Kidney (tissue), 14 donors: ENCODE measurements around the gene SLC2A1. TPM values are rescaled to one million over a fixed set of nuclear protein-coding genes. Genes with fewer than 3 reads are reported as not detected.
"Not testable (repeated sequence)": the region's sequence is repeated elsewhere in the genome, so short reads cannot be mapped to it uniquely, and the experiment has no call there.

ENCODE experiments used
- DNase-seq, 5 donors: peaks; one replicate each; pipeline ENCODE4 v3.0.0-alpha.2; 2013 to 2020
- FAIRE-seq: peaks from 2 replicates; lab custom pipeline; 2012; peaks lifted over from hg19 to GRCh38; lab: Jason Lieb, UNC
- H3K27ac ChIP-seq, 2 donors: one replicate each; pipeline ENCODE4 v1.7.0; 2013; ENCODE audit warnings: low read depth in 2 of 2, low read length in 2 of 2, inconsistent platforms in 1 of 2
- H3K27me3 ChIP-seq: one replicate; pipeline ENCODE4 v1.7.1; 2013; ENCODE audit warnings: low read length, inconsistent platforms; ENCODE audit not compliant: control insufficient read depth, insufficient read depth
- H3K36me3 ChIP-seq, 3 donors: one replicate each; pipeline versions ENCODE4 v1.7.0 to v1.7.1; 2013; ENCODE audit warnings: low read length in 3 of 3, control low read depth in 1 of 3, inconsistent platforms in 1 of 3; ENCODE audit not compliant: insufficient read depth in 3 of 3, control insufficient read depth in 2 of 3
- H3K4me1 ChIP-seq, 3 donors: one replicate each; pipeline versions ENCODE4 v1.7.0 to v1.7.1; 2013; ENCODE audit warnings: low read length in 3 of 3, inconsistent platforms in 1 of 3, low read depth in 1 of 3; ENCODE audit not compliant: control insufficient read depth in 2 of 3, insufficient read depth in 2 of 3
- H3K4me3 ChIP-seq, 3 donors: one replicate each; pipeline versions ENCODE4 v1.7.0 to v1.8.1; 2013; ENCODE audit warnings: low read length in 3 of 3, control low read depth in 1 of 3, inconsistent platforms in 1 of 3
- H3K9ac ChIP-seq, 3 donors: one replicate each; pipeline versions ENCODE4 v1.7.0 to v1.7.1; 2013; ENCODE audit warnings: low read length in 3 of 3, control low read depth in 1 of 3, inconsistent platforms in 1 of 3
- H3K9me3 ChIP-seq, 3 donors: one replicate each; pipeline versions ENCODE4 v1.7.0 to v1.7.1; 2013; ENCODE audit warnings: low read length in 3 of 3, control low read depth in 1 of 3, inconsistent platforms in 1 of 3; ENCODE audit not compliant: control insufficient read depth in 2 of 3, insufficient read depth in 1 of 3
- CTCF ChIP-seq: IDR thresholded peaks from 3 replicates; pipeline ENCODE4 v1.5.1; 2012; ENCODE audit warnings: mild to moderate bottlenecking, moderate library complexity, borderline replicate concordance; ENCODE audit not compliant: insufficient read depth; ENCODE audit errors: extremely low read depth
- intact Hi-C: fragments of 100-400 bp; cut with DNase I; formaldehyde crosslinking; loops from one replicate; pipeline ENCODE4 v1.11.1; 2022
- polyA plus RNA-seq: library from polyadenylated mRNA; stranded (reverse); fragments of 350-450 nt; fragmentation: Illumina TruSeq; extraction: RNeasy Lipid Tissue Mini Kit (QIAGEN cat#74804); gene quantifications from one replicate; pipeline ENCODE4 v1.2.3, GENCODE V29; 2014; ENCODE audit warnings: low read depth, low replicate concordance; ENCODE audit not compliant: insufficient read depth
- total RNA-seq: library from RNA; stranded (reverse); fragmentation: NEBNext Ultra II Directional; extraction: Animal tissue kit (Norgen Biotek cat#: 25700); gene quantifications from one replicate; pipeline ENCODE4 v1.2.1, GENCODE V29; 2021
- donor health status: control.
- donor health status: control.
- donor health status: control.
- donor health status: control.
- donor health status: control.
- donor health status: DM: yes; HTN: yes; CAD: no.
- donor health status: Normal renal cell carcinoma (clear cell type).

Gene SLC2A1
- total and polyA plus RNA-seq, 2 donors from 2014 or later: 28.6 to 55.9 TPM

- intact Hi-C loops: loop anchor here (5.0 kb wide), 1 partner anchor 161 kb away; no protein-coding TSS in a partner anchor
- Histone ChIP-seq H3K9ac (no peak overlapping the region), H3K4me3 (no peak overlapping the region), H3K27ac (no peak overlapping the region), H3K4me1 (no peaks in the 10 kb centered on the region), H3K9me3 (no peaks in the 10 kb centered on the region), H3K36me3 (no peaks in the 10 kb centered on the region), H3K27me3 (no peaks in the 10 kb centered on the region)
- FAIRE-seq (no peak), DNase-seq (no peak)
- no peak for TF ChIP-seq CTCF
Measured at GRCh38 chr1:42910985-42911384, 47.7 kb downstream of the SLC2A1 start.

DNA sequence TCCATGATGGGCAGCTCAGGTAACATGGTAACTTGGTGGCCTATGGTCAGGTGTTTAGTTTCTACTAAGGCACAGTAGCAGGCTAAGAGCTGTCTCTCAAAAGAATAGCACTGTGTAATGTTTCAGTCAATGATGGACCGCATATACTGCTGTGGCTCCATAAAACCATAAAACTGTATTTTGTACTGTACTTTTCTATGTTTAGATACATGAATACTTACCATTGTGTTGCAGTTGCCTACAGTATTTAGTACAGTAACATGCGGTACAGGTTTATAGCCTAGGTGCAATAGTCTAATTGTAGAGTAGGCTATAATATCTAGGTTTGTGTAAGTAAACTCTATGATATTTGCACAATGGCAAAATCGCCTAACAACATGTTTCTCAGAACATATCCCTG, 50.6 kb downstream of the SLC2A1 start:
- Histone ChIP-seq H3K27me3 (no peaks in the 10 kb centered on the region), H3K9ac (no peak overlapping the region), H3K27ac (no peak overlapping the region), H3K36me3 (no peaks in the 10 kb centered on the region), H3K4me3 (no peak overlapping the region), H3K9me3 (no peaks in the 10 kb centered on the region), H3K4me1 (no peaks in the 10 kb centered on the region)
- no peak for FAIRE-seq
- DNase-seq: no peak
- intact Hi-C loops: no loop called here
- TF ChIP-seq CTCF: no peak

- no peak for FAIRE-seq
- intact Hi-C loops: no loop called here
- TF ChIP-seq CTCF: no peak
- no peak for DNase-seq
- Histone ChIP-seq H3K4me1 (no peaks in the 10 kb centered on the region), H3K27ac (no peak overlapping the region), H3K4me3 (no peak overlapping the region), H3K9me3 (no peaks in the 10 kb centered on the region), H3K36me3 (no peaks in the 10 kb centered on the region), H3K9ac (no peak overlapping the region), H3K27me3 (no peaks in the 10 kb centered on the region)
Measured at GRCh38 chr1:42904434-42904833, 54.2 kb downstream of the SLC2A1 start.

- H3K36me3 ChIP-seq, intact Hi-C loops, H3K27me3 ChIP-seq, H3K27ac ChIP-seq, FAIRE-seq, H3K9me3 ChIP-seq, H3K4me3 ChIP-seq, DNase-seq, H3K9ac ChIP-seq, H3K4me1 ChIP-seq: not testable (repeated sequence)
Measured at GRCh38 chr1:42899960-42900359, 58.7 kb downstream of the SLC2A1 start.
